Measurements from ENCODE around the gene ARHGAP33.

Gene ARHGAP33

GRCh38 chr19:35777961-35778360 lies 2.6 kb downstream of the ARHGAP33 start:
- Histone ChIP-seq H3K27me3 (no peaks in the 10 kb centered on the region), H3K9me3 (no peaks in the 10 kb centered on the region), H3K27ac (no peak overlapping the region), H3K4me3 (ENCODE audit: low read depth in 1 of 2, low read length in 1 of 2) (no peak overlapping the region), H3K4me1 (ENCODE audit: control insufficient read depth in 1 of 2, insufficient read depth in 1 of 2, low read depth in 1 of 2, low read length in 1 of 2) (peaks cover 15 to 19% of the 10 kb centered on the region in 2 experiments), H3K36me3 (peaks cover 55% of the 10 kb centered on the region)
- TF ChIP-seq CTCF (IDR thresholded peaks at IDR 0.05): no peak

GRCh38 chr19:35779033-35779432 lies 3.7 kb downstream of the ARHGAP33 start:
- Histone ChIP-seq H3K4me1 (ENCODE audit: control insufficient read depth in 1 of 2, insufficient read depth in 1 of 2, low read depth in 1 of 2, low read length in 1 of 2) (peaks cover 15 to 19% of the 10 kb centered on the region in 2 experiments), H3K27me3 (no peaks in the 10 kb centered on the region), H3K9me3 (no peaks in the 10 kb centered on the region), H3K27ac (no peak overlapping the region), H3K4me3 (ENCODE audit: low read depth in 1 of 2, low read length in 1 of 2) (no peak overlapping the region), H3K36me3 (peaks cover 65% of the 10 kb centered on the region)
- no peak for TF ChIP-seq CTCF (IDR thresholded peaks at IDR 0.05)

- Histone ChIP-seq H3K4me3 (ENCODE audit: low read depth in 1 of 2, low read length in 1 of 2) (no peak overlapping the region), H3K36me3 (peaks cover 76% of the 10 kb centered on the region), H3K4me1 (ENCODE audit: control insufficient read depth in 1 of 2, insufficient read depth in 1 of 2, low read depth in 1 of 2, low read length in 1 of 2) (peaks cover 9 to 12% of the 10 kb centered on the region in 2 experiments), H3K9me3 (no peaks in the 10 kb centered on the region), H3K27ac (no peak overlapping the region), H3K27me3 (no peaks in the 10 kb centered on the region)
- TF ChIP-seq CTCF (IDR thresholded peaks at IDR 0.05): no peak
Observed at GRCh38 chr19:35780058-35780457, 4.7 kb downstream of the ARHGAP33 start.

- peaks cover 82% of the 10 kb centered on the region for H3K36me3 ChIP-seq
- no peak overlapping the region for H3K27ac ChIP-seq
- peaks cover 7 to 10% of the 10 kb centered on the region in 2 experiments for H3K4me1 ChIP-seq (ENCODE audit: control insufficient read depth in 1 of 2, insufficient read depth in 1 of 2, low read depth in 1 of 2, low read length in 1 of 2)
- no peak overlapping the region for H3K4me3 ChIP-seq (ENCODE audit: low read depth in 1 of 2, low read length in 1 of 2)
- no peaks in the 10 kb centered on the region for H3K27me3 ChIP-seq
- no peaks in the 10 kb centered on the region for H3K9me3 ChIP-seq
- no peak for TF ChIP-seq CTCF (IDR thresholded peaks at IDR 0.05)
Observed at GRCh38 chr19:35780717-35781116, 5.4 kb downstream of the ARHGAP33 start.

GRCh38 chr19:35781650-35782049 lies 6.3 kb downstream of the ARHGAP33 start:
- Histone ChIP-seq H3K36me3 (peaks cover 91% of the 10 kb centered on the region), H3K4me3 (ENCODE audit: low read depth in 1 of 2, low read length in 1 of 2) (no peak overlapping the region), H3K27ac (no peak overlapping the region), H3K27me3 (no peaks in the 10 kb centered on the region), H3K4me1 (ENCODE audit: control insufficient read depth in 1 of 2, insufficient read depth in 1 of 2, low read depth in 1 of 2, low read length in 1 of 2) (peaks cover 0 to 1% of the 10 kb centered on the region in 2 experiments), H3K9me3 (no peaks in the 10 kb centered on the region)
- TF ChIP-seq CTCF (IDR thresholded peaks at IDR 0.05): no peak

- peaks cover 97% of the 10 kb centered on the region for H3K36me3 ChIP-seq
- H3K4me3 ChIP-seq (ENCODE audit: low read depth in 1 of 2, low read length in 1 of 2): no peak overlapping the region
- H3K27ac ChIP-seq: no peak overlapping the region
- no peaks in the 10 kb centered on the region for H3K27me3 ChIP-seq
- H3K4me1 ChIP-seq (ENCODE audit: control insufficient read depth in 1 of 2, insufficient read depth in 1 of 2, low read depth in 1 of 2, low read length in 1 of 2): no peaks in the 10 kb centered on the region
- TF ChIP-seq CTCF (IDR thresholded peaks at IDR 0.05): no peak
- no peaks in the 10 kb centered on the region for H3K9me3 ChIP-seq
Observed at GRCh38 chr19:35782589-35782988, 7.2 kb downstream of the ARHGAP33 start.
